GM23338 (cell line): ENCODE data around the gene BLM. TPM values are rescaled to one million over a fixed set of nuclear protein-coding genes. Genes with fewer than 3 reads are reported as not detected.

Experiments
- ATAC-seq: fragments of 200-7000 bp; cut with Tn5 transposase; 3 replicates; pipeline ENCODE4 v1.9.1; 2020
- DNase-seq: peaks from one replicate; pipeline ENCODE4 v3.0.0-alpha.2; 2015; ENCODE audit warnings: low spot score
- H2AFZ ChIP-seq: fragments of 200-600 bp; sonication (generic); 2 replicates; pipeline ENCODE4 v1.8.0; 2016; ENCODE audit warnings: antibody characterized with exemption, mild to moderate bottlenecking, moderate library complexity
- H3F3A ChIP-seq: fragments of 200-600 bp; sonication (generic); replicated peaks from 2 replicates; pipeline ENCODE4 v1.8.0; 2017; ENCODE audit warnings: antibody characterized with exemption, mixed run types, low read depth
- H3K27ac ChIP-seq: fragments of 200-600 bp; sonication (generic); 2 replicates; pipeline ENCODE4 v1.6.1; 2016; ENCODE audit warnings: low read depth
- H3K27me3 ChIP-seq: fragments of 200-600 bp; sonication (generic); 2 replicates; pipeline ENCODE4 v1.8.0; 2016; ENCODE audit warnings: mild to moderate bottlenecking, mixed run types, moderate library complexity; ENCODE audit not compliant: insufficient read depth
- H3K36me3 ChIP-seq: fragments of 200-600 bp; sonication (generic); 2 replicates; pipeline ENCODE4 v1.8.0; 2016; ENCODE audit warnings: mild to moderate bottlenecking; ENCODE audit not compliant: insufficient read depth
- H3K4me1 ChIP-seq: fragments of 200-600 bp; sonication (generic); 2 replicates; pipeline ENCODE4 v1.8.0; 2016; ENCODE audit warnings: mild to moderate bottlenecking, moderate library complexity; ENCODE audit not compliant: insufficient read depth
- H3K4me2 ChIP-seq: fragments of 200-600 bp; sonication (generic); 2 replicates; pipeline ENCODE4 v1.7.1; 2017; ENCODE audit warnings: mixed run types
- H3K4me3 ChIP-seq: fragments of 200-600 bp; sonication (generic); 2 replicates; pipeline ENCODE4 v1.6.1; 2016; ENCODE audit warnings: mixed run types
- H3K79me2 ChIP-seq: fragments of 200-600 bp; sonication (generic); replicated peaks from 2 replicates; pipeline ENCODE4 v1.8.0; 2017; ENCODE audit warnings: mild to moderate bottlenecking; ENCODE audit not compliant: insufficient read depth
- H3K9me2 ChIP-seq: fragments of 200-600 bp; sonication (generic); 2 replicates; pipeline ENCODE4 v1.8.0; 2017; ENCODE audit not compliant: insufficient read depth
- H4K20me1 ChIP-seq: fragments of 200-600 bp; sonication (generic); replicated peaks from 2 replicates; pipeline ENCODE4 v1.8.0; 2017; ENCODE audit warnings: mild to moderate bottlenecking; ENCODE audit not compliant: insufficient read depth
- H3K27ac Mint-ChIP-seq: 2 replicates; pipeline ENCODE4 v1.8.0; 2020; ENCODE audit warnings: inconsistent platforms, mild to moderate bottlenecking, moderate library complexity, mixed read lengths
- H3K27me3 Mint-ChIP-seq: 3 replicates; pipeline ENCODE4 v1.8.0; 2022; ENCODE audit warnings: low read depth, mild to moderate bottlenecking, moderate library complexity, mixed read lengths, inconsistent platforms; ENCODE audit not compliant: insufficient read depth, poor library complexity
- H3K36me3 Mint-ChIP-seq: 3 replicates; pipeline ENCODE4 v1.8.0; 2021; ENCODE audit warnings: low read depth, mild to moderate bottlenecking, inconsistent platforms, moderate library complexity, mixed read lengths
- H3K4me1 Mint-ChIP-seq: 3 replicates; pipeline ENCODE4 v1.8.0; 2020; ENCODE audit warnings: mild to moderate bottlenecking, inconsistent platforms, mixed read lengths
- H3K4me3 Mint-ChIP-seq: 3 replicates; pipeline ENCODE4 v1.8.0; 2021; ENCODE audit warnings: moderate library complexity, mild to moderate bottlenecking, inconsistent platforms, mixed read lengths
- H3K9me3 Mint-ChIP-seq: 3 replicates; pipeline ENCODE4 v1.8.0; 2020; ENCODE audit warnings: moderate library complexity, mild to moderate bottlenecking, inconsistent platforms, mixed read lengths
- CTCF ChIP-seq, 2 experiments: fragments of 200-600 bp in 1 of 2; sonication (generic) in 1 of 2; conservative IDR thresholded peaks; 2 replicates each; pipeline versions ENCODE4 v1.5.1 to v1.6.1; 2016 to 2017; ENCODE audit warnings: antibody characterized with exemption in 2 of 2, low read depth in 2 of 2, mild to moderate bottlenecking in 2 of 2, moderate library complexity in 1 of 2
- ETS1 ChIP-seq: IDR thresholded peaks from 2 replicates; pipeline ENCODE4 v1.6.1; 2016; ENCODE audit warnings: antibody characterized with exemption
- EZH2 ChIP-seq: fragments of 200-600 bp; sonication (generic); IDR thresholded peaks from one replicate; pipeline ENCODE4 v1.8.0; 2017; ENCODE audit warnings: antibody characterized with exemption, mild to moderate bottlenecking, low read depth; ENCODE audit not compliant: unreplicated experiment
- EZH2phosphoT487 ChIP-seq: fragments of 200-600 bp; sonication (generic); IDR thresholded peaks from one replicate; pipeline ENCODE4 v1.8.1; 2018; ENCODE audit warnings: antibody characterized with exemption; ENCODE audit not compliant: unreplicated experiment
- NANOG ChIP-seq: IDR thresholded peaks from 2 replicates; pipeline ENCODE4 v1.6.1; 2016; ENCODE audit warnings: antibody characterized with exemption, borderline replicate concordance
- POLR2AphosphoS5 ChIP-seq: IDR thresholded peaks from 2 replicates; pipeline ENCODE4 v1.6.1; 2016; ENCODE audit warnings: antibody characterized with exemption, low read depth
- ZNF114 ChIP-seq: fragments of 250-450 bp; sonication (Bioruptor Pico); IDR thresholded peaks from 2 replicates; pipeline ENCODE4 v1.5.0; 2020; ENCODE audit warnings: mild to moderate bottlenecking, moderate library complexity
- ZNF331 ChIP-seq: fragments of 250-450 bp; sonication (Bioruptor Pico); IDR thresholded peaks from 2 replicates; pipeline ENCODE4 v1.5.0; 2020; ENCODE audit warnings: low read depth, mild to moderate bottlenecking, moderate library complexity
- ZNF462 ChIP-seq: fragments of 250-450 bp; sonication (Bioruptor Pico); IDR thresholded peaks from 2 replicates; pipeline ENCODE4 v1.5.0; 2020; ENCODE audit warnings: mild to moderate bottlenecking, moderate library complexity
- polyA plus RNA-seq: library from polyadenylated mRNA; unstranded; fragments of >200 nt; fragmentation: Nextera tagmentation; extraction: Ambion mirVana; gene quantifications from 2 replicates; pipeline ENCODE4 v1.2.1, GENCODE V29; 2016
- total RNA-seq: library from RNA; depleted of rRNA; stranded (reverse); fragments of >200 nt; shearing (Covaris generic); gene quantifications from 2 replicates; pipeline ENCODE4 v1.2.3, GENCODE V29; 2014

The BLM gene
- total and polyA plus RNA-seq, 2 experiments from 2014 or later = 43.1 to 43.3 TPM

- TF ChIP-seq ZNF114 = no peak
- no peak for TF ChIP-seq CTCF (conservative IDR thresholded peaks at IDR 0.05; ENCODE audit: low read depth in 2 of 2)
- TF ChIP-seq EZH2 = no peak
Measured at GRCh38 chr15:90718232-90718631, 1.1 kb downstream of the BLM start (continued).

- no peaks in the 10 kb centered on the region for H3K9me2 ChIP-seq
- H3F3A ChIP-seq = no peaks in the 10 kb centered on the region
- Mint-ChIP-seq H3K9me3 (no peaks in the 10 kb centered on the region), H3K36me3 (peaks cover 14% of the 10 kb centered on the region), H3K27me3 (peaks cover 1% of the 10 kb centered on the region), H3K27ac (no peak overlapping the region), H3K4me1 (peaks cover 12% of the 10 kb centered on the region), H3K4me3 (no peak overlapping the region)
- H3K27ac ChIP-seq = no peak overlapping the region
- H4K20me1 ChIP-seq = peaks cover 27% of the 10 kb centered on the region
- ATAC-seq (no peak), DNase-seq (no peak)
- 0 out of 2 replicates have a peak, but pooled peaks cover 14% of the 10 kb centered on the region for H3K36me3 ChIP-seq
- H3K27me3 ChIP-seq = no peaks in the 10 kb centered on the region
- TF ChIP-seq ZNF331 (CRISPR knock-in tag) = no peak
- no peak for TF ChIP-seq NANOG
- no peak for TF ChIP-seq EZH2
- no peak for TF ChIP-seq POLR2AphosphoS5
- no peak for TF ChIP-seq EZH2phosphoT487
- no peak for TF ChIP-seq CTCF (conservative IDR thresholded peaks at IDR 0.05; ENCODE audit: low read depth in 2 of 2)
- TF ChIP-seq ZNF462 (CRISPR knock-in tag) = no peak
- TF ChIP-seq ETS1 = no peak
- H3K79me2 ChIP-seq = peaks cover 83% of the 10 kb centered on the region
- H3K4me1 ChIP-seq = peaks cover 17% of the 10 kb centered on the region
- H2AFZ ChIP-seq = no peak overlapping the region
- no peak overlapping the region for H3K4me2 ChIP-seq
- H3K4me3 ChIP-seq = no peak overlapping the region
Measured at GRCh38 chr15:90720131-90720530, 3.0 kb downstream of the BLM start.
